Measurements from ENCODE around the gene AUNIP. TPM values are rescaled to one million over a fixed set of nuclear protein-coding genes. Genes with fewer than 3 reads are reported as not detected.

Gene AUNIP
- total RNA-seq, 1 donor from 2014 or later = 1.5 TPM

DNA sequence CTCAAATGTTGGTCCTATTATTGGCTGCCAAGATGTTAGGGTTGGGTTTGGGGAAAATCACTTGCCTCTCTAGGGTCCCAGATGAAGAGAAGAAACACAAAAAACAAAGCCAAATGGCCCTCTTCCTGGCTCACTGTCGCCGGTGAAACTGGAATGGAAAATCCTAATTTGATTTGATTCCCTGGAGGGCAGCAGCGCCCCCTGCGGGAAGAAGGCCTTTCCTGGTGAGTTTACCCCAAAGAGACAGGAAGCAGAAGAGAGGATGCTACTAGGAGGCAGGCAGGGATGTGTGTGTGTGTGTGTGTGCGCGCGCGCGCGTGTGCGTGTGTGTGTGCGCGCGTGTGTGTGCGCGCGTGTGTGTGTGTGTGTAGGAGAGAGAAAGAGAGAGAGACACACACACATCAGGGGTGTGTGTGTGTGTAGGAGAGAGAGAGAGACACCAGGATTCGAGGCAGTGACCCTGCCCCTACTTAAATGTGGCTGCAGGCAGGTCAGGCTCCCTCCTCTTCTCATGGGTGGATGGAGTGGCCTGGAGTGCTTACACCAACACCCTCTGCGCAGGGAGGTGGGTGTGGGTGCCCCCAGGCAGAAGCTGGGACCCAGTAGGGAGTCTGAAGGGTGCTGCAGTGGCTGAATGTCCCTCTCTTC lies 62.3 kb downstream of the AUNIP start:
- H3K4me3 ChIP-seq = no peak overlapping the region
- H3K9me3 ChIP-seq = no peaks in the 10 kb centered on the region
- H3K27ac ChIP-seq = peak overlapping the region; percentile 25
- H3K36me3 ChIP-seq = no peaks in the 10 kb centered on the region
- TF ChIP-seq POLR2A (IDR thresholded peaks at IDR 0.05) (no peak), POLR2AphosphoS5 (IDR thresholded peaks at IDR 0.05; ENCODE audit: insufficient read depth in 1 of 2, low read depth in 1 of 2) (peak in 1 of 2 donors; percentile 70)
- TF ChIP-seq, protein P1, sequence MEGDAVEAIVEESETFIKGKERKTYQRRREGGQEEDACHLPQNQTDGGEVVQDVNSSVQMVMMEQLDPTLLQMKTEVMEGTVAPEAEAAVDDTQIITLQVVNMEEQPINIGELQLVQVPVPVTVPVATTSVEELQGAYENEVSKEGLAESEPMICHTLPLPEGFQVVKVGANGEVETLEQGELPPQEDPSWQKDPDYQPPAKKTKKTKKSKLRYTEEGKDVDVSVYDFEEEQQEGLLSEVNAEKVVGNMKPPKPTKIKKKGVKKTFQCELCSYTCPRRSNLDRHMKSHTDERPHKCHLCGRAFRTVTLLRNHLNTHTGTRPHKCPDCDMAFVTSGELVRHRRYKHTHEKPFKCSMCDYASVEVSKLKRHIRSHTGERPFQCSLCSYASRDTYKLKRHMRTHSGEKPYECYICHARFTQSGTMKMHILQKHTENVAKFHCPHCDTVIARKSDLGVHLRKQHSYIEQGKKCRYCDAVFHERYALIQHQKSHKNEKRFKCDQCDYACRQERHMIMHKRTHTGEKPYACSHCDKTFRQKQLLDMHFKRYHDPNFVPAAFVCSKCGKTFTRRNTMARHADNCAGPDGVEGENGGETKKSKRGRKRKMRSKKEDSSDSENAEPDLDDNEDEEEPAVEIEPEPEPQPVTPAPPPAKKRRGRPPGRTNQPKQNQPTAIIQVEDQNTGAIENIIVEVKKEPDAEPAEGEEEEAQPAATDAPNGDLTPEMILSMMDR (IDR thresholded peaks at IDR 0.05) = peak; percentile 56 to 80 (median 62)
- intact Hi-C loops (cut with DNase I) = loop anchor here (5.0 to 10.0 kb wide), 2 partner anchors 102 to 190 kb away; no protein-coding TSS in a partner anchor
- peaks cover 43% of the 10 kb centered on the region for H3K4me1 ChIP-seq
- no peaks in the 10 kb centered on the region for H3K27me3 ChIP-seq
- no peak for DNase-seq (ENCODE audit: extremely low spot score in 2 of 2)

DNA sequence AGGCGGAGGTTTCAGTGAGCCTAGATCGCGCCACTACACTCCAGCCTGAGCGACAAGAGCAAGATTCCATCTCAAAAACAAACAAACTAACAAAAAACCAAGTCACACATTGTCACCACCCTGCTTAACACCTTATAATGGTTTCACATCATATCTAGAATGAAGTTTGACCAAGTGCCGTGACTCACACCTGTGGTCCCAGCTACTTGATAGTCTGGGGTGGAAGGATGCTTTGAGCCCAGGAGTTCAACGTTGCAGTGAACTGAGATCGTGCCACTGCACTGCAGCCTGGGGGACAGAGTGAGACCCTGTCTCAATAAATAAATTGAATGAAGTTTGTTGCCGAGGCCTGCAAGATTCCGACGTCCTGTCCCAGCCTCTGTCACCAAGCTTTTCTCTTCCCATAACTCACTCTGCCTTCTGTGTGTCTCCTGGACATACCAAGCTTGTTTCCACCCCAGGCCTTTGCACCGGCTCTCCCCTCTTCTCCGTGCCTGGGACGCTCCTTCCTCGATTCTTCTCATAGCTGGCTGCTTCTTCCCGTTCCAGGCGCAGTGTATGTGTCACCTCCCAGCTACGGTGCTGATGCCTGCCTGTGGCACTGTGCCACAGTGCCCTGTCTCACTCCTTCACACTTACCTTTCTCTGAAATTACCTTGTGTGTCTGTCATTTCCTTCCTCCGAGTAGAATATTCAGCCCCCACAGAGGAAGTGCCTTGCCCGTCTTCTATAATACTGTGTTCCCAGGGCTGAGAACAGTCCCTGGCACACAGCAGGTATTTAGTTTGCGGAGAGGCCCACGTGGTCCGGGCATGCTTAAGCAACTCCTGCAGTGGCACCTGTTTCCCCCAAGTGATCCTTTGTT lies 63.1 kb downstream of the AUNIP start:
- H3K36me3 ChIP-seq = no peaks in the 10 kb centered on the region
- no peak overlapping the region for H3K4me3 ChIP-seq
- DNase-seq (ENCODE audit: extremely low spot score in 2 of 2) = no peak
- intact Hi-C loops (cut with DNase I) = loop anchor here (5.0 to 10.0 kb wide), 2 partner anchors 101 to 189 kb away; no protein-coding TSS in a partner anchor
- peak overlapping the region; percentile 25 for H3K27ac ChIP-seq
- H3K9me3 ChIP-seq = no peaks in the 10 kb centered on the region
- H3K27me3 ChIP-seq = no peaks in the 10 kb centered on the region
- TF ChIP-seq POLR2AphosphoS5 (IDR thresholded peaks at IDR 0.05; ENCODE audit: insufficient read depth in 1 of 2, low read depth in 1 of 2) = peak in 1 of 2 donors; percentile 78
- TF ChIP-seq, protein P1 (IDR thresholded peaks at IDR 0.05) = no peak
- no peak for TF ChIP-seq POLR2A (IDR thresholded peaks at IDR 0.05)
- peaks cover 36% of the 10 kb centered on the region for H3K4me1 ChIP-seq

DNA sequence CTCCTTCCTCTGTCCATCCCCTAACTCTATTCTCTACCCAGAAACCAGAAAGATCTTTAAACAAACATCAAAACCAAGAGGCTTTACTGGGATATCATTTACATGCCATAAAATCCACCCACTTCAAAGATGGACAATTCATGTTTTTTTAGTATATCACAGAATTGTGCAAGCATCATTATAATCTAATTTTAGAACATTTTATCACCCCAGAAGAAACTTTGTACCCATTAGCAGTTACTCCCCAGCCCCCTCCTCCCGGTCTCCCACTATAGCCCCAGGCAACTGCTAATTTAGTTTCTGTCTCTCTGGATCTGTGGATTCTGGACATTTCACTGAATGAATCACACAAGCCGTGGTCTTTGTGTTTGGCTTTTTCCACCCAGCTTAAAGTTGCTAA lies 64.0 kb downstream of the AUNIP start:
- TF ChIP-seq POLR2AphosphoS5 (IDR thresholded peaks at IDR 0.05; ENCODE audit: insufficient read depth in 1 of 2, low read depth in 1 of 2) = no peak
- no peak for TF ChIP-seq POLR2A (IDR thresholded peaks at IDR 0.05)
- TF ChIP-seq, protein P1 (IDR thresholded peaks at IDR 0.05) = no peak
- Histone ChIP-seq H3K36me3 (no peaks in the 10 kb centered on the region), H3K27ac (peak overlapping the region; percentile 7), H3K27me3 (no peaks in the 10 kb centered on the region), H3K4me3 (no peak overlapping the region), H3K4me1 (peaks cover 28% of the 10 kb centered on the region), H3K9me3 (no peaks in the 10 kb centered on the region)
- intact Hi-C loops (cut with DNase I) = loop anchor here (5.0 to 10.0 kb wide), 2 partner anchors 100 to 188 kb away; no protein-coding TSS in a partner anchor
- no peak for DNase-seq (ENCODE audit: extremely low spot score in 2 of 2)

DNA sequence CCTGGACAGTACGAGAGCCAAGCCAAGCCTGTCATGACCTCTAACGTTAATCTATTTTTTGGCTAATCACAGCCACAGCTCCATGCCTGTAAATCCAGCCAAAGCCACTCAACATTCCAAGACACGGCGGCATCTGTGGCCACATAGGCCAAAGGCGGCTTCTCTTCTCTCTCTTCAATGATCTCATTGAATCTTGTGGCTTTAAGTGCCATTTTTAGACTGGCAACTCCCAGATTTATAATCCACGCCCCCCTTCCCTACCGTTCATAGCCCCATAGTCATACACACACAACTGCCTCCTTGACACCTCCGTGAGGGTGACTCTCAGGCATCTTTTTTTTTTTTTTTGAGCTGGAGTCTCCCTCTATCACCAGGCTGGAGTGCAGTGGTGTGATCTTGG lies 64.9 kb downstream of the AUNIP start:
- TF ChIP-seq, protein P1 (IDR thresholded peaks at IDR 0.05) = no peak
- TF ChIP-seq POLR2A (IDR thresholded peaks at IDR 0.05) (no peak), POLR2AphosphoS5 (IDR thresholded peaks at IDR 0.05; ENCODE audit: insufficient read depth in 1 of 2, low read depth in 1 of 2) (no peak)
- Histone ChIP-seq H3K27me3 (no peaks in the 10 kb centered on the region), H3K4me1 (peaks cover 23% of the 10 kb centered on the region), H3K27ac (peak overlapping the region; percentile 45), H3K36me3 (no peaks in the 10 kb centered on the region), H3K4me3 (no peak overlapping the region), H3K9me3 (no peaks in the 10 kb centered on the region)
- intact Hi-C loops (cut with DNase I) = loop anchor here (10.0 kb wide), 1 partner anchor 100 kb away; no protein-coding TSS in a partner anchor
- no peak for DNase-seq (ENCODE audit: extremely low spot score in 2 of 2)
